Measurements from ENCODE around the gene NUP62.
"Not testable (repeated sequence)": the region's sequence is repeated elsewhere in the genome, so short reads cannot be mapped to it uniquely, and the experiment has no call there.

NUP62 gene

DNA sequence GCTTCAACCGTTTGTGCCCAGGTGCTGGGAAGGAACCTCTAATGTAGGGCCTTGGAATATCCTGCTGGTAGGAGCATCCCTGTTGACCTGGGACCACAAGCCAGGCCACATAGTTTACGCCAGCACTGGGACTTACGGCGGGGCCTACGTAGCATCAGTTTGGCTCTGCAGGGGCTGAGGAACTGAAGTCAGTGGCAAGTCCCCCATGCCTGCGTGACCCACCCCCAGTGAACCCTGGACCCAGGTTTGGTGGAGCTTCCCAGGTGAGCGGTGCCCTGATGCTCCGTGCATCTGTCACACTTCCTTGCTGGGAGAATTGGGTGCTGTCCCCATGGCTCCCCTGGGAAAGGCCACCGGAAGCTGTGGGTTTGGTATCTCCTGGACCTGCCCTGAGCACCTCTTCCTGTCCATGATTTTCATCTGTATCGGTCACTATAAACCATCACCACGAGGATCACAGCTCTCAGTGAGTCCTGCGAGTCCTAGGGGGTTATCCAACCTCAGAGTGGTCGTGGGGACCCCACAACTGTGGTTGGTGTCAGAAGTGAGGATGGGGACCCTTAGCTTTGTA, 21.7 kb upstream of the NUP62 start:
- no peak for DNase-seq

DNA sequence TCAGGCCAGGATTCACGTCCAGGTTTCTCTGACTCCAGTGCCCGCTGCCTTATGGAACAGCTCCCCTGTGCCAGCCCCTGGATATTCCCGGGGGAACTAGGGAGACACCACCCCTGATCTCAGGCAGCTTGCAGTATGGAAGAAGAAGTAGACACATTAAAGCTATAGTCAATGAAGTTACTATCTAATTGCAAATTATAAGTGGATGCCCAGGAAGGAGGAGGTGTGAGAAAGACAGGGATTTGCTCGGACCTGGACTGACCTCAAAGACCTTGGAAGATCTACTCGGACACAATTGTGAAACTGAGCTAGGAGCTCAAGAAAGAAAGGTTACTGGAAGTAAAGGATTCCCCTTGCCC, 21.3 kb upstream of the NUP62 start:
- DNase-seq: no peak

DNA sequence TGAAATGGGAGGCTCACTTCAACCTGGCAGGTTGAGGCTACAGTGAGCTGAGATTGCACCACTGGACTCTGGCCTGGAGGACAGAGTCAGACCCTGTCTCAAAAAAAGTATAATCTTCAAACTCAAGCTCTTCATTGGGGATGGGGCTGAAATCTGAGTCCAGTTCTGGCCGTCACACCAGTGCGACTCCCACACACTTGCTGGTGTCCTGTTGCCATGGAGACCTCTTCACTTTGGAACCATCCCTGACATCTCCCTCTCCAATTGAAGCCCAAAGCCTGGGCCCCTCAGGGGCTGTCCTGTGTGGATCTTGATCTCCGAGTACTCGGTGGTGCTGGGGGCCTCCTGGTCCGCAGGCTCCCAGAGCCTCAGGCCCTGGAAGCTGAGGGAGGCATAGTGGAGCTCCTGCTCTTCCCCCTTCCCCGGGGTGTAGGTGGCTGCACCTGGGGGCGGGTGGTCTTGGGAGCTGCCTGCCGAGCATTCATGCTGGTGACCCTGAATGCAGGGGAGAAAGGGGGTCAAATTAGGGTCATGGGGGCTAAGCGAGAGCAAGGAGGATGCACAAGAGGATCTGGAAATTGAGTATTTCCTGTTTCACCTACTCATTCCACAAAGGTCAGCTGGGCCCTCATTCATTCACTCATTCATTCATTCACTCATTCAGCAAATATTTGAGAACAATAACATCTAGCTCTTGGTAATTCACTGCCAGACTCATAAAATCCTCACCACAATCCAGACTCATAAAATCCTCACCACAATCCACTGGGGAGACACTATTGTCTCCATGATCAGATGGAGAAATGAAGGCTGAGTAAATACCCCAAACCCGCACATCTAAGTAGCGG, 20.7 kb upstream of the NUP62 start:
- DNase-seq: no peak

DNA sequence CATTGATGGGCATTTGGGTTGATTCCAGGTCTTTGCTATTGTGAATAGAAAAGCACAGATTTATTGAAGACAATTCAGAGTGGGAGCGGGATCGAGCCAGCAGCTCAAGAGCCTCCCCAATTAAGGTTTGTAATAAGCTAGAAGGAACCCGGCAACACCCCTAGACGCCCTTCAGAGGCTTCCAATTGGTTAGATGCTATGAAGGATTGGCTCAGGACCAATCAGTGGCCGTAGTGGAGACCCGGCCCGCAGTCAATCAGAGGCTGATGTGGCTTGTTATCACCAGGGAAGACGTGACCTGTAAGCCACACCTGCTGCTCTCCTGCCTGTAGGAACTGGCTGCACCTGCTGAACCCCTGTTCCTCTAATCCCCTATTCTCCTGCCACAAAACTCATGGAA, 17.1 kb upstream of the NUP62 start:
- no peak for DNase-seq

DNA sequence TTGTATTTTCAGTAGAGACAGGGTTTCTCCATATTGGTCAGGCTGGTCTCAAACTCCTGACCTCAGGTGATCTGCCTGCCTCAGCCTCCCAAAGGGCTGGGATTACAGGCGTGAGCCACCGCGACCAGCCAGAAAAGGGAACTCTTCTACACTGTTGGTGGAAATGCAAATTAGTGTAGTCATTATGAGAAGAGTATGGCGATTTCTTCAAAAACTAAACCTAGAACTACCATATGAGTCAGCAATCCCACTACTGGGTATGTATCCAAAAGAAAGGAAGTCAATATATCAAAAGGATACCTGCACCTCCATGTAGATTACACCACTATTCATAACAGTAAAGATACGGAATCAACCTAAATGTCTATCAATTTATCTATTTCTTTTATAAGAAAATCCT, 15.3 kb upstream of the NUP62 start:
- not testable (repeated sequence) for DNase-seq

DNA sequence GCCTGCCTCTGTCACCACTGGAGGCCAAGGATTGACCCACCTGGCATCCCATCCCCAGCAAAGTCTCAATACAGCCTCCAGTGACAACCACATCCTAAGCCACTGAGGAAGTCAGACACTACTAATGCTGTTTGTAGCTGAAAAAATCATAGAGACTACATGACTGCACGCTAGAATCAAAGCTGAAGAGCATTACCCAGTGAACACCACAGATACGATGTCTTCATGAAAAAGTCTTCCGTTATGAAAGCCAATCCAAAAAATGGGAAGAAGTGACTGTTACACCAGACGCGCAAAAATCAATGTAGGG, 11.1 kb upstream of the NUP62 start:
- DNase-seq: no peak

DNA sequence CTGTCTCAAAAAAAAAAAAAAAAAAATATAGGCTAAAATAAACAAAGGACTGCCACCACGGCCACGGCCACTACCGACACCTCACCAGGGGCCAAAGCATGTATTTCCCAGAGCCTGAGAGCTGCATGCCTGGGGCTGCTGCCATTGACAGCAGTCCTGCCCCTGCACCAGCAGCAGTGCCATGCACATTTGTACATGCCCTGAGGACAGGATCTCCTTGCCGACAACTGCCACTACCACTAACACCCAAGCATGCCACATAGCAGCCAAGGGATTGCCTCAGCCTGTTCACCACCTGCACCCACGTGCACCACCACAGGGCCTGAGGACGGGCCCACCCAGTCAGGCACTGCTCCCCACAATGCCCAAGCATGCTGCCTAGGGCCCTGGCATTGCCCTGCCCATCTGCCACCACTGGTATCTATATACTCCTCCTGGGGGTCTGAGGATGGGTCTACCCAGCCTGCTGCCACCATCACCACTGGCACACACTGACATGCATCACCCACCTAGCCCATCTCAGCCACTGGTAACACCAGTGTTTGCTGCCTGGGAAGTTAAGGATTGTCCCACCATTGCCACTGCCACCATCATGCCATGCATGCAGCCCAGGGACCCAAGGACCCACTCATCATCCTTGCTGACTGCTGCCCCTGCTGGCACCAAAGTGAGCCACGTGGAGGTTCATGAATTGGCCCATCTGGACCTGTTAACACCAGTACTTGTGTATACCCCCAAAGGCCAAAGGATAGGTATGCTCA, 10.6 kb upstream of the NUP62 start:
- DNase-seq: no peak

DNA sequence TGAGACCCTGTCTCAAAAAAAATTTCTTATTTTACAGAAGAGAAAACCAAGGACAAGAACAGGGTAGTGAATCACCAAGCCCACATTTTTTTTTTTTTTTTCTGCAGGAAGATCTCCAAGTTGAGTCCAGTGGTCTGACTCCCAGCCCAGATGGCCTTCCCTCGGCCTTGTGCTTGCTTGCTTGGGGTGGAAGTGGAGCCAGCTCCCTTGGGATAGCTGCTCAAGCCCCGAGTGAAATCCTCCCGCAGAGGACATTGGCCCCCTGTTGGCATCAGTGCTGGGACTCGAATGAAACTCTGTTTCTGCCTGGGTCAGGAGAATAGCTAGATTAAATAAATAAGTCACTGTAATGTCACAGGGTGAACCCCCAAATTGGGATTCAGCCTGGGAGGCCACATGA, 9.4 kb upstream of the NUP62 start:
- DNase-seq: no peak

DNA sequence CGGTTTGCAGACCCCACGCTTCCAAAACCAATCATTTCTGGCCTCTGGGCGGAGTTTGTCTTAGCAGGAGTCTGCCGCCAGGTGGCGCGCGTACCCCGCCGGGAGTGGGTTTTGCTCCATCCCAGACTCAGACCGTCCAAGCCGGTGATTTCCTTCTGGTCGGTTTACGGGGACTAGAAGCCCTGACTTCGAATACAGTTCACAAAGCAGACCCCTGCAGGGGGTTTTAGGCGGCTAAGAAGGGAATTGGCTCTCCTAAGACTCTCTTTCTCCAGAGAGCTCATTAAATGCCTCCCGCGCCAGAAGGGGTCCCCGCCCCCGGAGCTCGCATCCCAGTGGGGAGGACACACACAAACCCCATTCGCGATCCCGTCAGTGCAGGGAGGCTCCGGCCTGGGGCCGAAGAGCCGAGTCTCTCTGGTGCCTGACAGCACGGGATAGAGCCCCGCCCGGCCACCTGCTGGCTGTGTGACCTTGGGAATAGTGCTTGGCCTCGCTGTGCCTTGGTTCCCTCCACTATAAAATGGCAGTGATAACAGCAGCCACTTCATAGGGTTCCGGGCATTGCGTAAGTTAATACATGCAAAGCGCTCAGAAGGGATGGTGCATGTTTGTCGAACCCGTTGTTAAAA, 8.6 kb upstream of the NUP62 start:
- peak; percentile 49 for DNase-seq

DNA sequence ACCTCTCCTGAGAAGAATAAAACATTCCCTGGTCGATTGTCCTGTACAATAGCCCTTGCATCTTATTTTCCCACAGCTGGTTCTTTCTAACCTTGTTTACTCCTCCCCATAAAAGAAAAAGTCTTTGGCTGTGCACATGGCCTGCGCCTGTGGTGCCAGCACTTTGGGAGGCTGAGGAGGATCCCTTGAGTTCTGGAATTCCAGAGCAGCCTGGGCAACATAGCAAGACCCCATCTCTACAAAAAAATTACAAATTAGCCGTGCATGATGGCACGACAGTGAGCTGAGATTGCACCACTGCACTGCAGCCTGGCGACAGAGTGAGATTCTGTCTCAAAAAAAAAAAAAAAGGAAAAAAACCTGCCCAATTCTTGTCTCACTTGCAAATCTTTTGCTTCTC, 7.2 kb upstream of the NUP62 start:
- DNase-seq: no peak

DNA sequence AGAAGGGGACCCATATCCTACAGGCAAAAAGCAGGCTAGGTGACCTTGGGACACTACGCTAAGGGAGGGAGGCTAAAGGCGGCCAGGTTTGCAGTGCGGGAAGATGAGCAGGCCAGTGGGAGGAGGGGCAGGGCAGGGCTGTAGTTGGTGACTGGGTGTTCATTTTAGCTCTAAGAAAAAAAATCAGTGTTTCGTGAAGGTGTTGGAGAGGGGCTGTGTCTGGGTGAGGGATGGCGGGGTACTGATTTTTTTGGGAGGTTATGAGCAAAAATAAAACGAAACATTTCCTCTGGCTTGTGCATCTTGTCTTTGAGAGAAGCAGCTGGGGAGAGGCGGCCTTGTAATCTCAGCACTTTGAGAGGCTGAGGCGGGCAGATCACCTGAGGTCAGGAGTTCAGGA, 4.3 kb upstream of the NUP62 start:
- no peak for DNase-seq

DNA sequence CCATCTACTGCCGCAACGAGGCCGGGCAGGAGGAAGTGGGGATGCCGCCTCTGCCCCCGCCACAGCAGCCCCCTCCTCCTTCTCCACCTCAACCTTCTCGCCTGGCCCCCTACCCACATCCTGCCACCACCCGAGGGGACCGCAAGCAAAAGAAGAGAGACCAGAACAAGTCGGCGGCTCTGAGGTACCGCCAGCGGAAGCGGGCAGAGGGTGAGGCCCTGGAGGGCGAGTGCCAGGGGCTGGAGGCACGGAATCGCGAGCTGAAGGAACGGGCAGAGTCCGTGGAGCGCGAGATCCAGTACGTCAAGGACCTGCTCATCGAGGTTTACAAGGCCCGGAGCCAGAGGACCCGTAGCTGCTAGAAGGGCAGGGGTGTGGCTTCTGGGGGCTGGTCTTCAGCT, 3.4 kb upstream of the NUP62 start:
- no peak for DNase-seq

DNA sequence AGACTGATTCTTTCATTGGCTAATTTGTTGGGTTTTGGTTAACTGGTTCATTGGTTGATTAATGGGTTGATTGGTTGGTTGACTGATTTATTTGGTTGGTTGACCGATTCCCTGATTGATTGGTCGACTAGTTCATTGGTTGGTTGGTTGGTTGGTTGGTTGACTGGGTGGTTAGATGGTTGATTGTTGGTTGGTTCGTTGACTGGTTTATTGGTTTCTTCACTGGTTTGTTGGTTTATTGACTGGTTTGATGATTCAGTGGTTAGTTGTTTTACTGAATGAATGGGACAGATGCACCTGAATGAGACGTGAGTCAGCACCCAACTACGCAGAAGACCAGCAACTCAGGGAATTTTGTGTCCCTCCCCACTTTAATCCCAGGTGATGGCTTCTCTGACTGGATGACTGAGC, 2.7 kb upstream of the NUP62 start:
- DNase-seq: no peak

DNA sequence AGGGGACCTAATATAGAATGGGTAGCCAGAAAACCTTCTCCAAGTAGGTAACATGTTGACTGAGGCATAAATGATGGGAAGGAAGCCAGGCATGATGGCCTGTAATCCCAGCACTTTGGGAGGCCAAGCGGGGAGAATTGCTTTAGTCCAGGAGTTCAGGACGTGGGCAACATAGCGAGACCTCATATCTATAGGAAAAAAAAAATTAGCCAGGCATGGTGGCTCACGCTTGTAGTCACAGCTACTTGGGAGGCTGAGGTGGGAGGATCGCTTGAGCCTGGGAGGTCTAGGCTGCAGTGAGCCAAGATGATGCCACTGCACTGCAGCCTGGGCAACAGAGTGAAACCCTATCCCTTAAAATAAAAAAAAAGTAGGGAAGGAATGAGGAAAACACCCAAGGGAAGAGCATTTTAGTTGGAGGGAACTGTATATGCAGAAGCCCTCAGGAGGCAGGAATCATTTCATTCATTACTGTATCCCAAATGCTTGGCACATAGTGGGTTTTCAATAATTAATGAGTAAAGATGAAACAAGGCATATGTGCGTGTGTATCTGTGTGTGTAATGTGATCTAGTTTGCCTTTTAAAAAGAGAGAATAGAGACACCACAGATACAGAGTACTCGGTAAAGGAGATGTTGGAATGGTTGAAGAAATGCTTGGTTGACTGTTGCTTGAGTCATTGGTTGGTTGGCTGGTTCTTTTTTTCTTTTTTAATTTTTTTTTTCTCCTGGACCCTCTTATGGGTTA, 2.2 kb upstream of the NUP62 start:
- no peak for DNase-seq

DNA sequence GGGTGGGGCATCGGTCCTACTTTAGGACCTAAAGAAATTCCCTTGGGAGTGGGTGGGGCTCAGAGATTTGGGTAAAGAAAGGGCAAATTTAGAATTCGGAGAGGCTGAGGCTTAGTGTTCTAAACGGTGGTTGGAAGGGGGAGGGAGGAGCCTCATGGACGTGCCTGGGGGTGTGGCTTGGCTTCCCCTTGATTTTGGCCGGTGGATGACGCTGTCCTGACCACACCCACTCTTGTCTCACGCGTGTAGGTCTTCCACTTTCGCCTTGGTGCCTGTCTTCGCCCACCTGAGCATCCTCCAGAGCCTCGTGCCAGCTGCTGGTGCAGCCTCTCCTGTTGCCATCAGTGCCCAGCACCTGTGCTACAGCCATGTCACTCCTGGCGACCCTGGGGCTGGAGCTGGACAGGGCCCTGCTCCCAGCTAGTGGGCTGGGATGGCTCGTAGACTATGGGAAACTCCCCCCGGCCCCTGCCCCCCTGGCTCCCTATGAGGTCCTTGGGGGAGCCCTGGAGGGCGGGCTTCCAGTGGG, 1.2 kb upstream of the NUP62 start:
- no peak for DNase-seq

DNA sequence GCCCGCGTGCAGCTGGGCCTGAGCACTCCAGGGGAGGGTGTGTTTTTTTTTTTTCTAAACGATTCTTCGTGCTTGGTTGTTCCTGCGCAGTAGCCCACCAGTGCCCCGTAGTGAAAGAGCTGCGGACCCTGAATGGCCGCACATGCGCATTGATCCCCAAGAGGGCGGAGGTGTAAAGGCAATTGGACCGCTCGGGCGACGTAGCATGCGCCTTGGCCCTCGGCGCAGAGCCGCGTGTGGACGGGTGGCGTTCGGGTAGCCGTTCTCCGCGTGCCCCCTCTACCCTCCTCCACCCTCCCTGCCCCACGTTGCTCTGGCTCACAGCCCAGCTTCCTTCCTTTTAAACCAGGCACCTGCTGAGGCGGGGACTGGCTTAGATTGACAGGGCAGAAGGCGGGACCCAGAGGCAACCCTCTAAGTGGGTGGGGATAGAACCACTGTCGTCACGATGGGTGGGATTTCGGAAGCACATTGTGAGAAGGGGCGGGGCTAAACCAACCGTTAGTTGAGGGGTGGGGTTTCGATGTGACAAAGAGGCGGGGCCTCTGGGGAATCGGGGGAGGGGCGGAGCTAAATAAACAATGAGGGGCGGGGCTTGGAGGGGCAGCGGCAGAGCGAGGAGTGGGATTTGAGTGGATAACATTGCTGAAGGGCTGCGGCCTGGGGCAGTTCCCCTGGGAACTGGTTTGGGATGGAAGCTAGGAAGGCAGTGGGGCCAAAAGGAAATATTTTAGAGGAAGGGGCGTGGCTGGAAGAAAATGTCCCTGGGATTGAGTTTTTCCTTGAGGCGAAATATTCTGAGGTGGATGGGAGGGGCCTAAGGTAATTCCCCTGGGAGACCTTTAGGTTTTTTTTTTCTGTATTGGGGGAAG, 543 bp upstream of the NUP62 start:
- DNase-seq: peak; percentile 88

DNA sequence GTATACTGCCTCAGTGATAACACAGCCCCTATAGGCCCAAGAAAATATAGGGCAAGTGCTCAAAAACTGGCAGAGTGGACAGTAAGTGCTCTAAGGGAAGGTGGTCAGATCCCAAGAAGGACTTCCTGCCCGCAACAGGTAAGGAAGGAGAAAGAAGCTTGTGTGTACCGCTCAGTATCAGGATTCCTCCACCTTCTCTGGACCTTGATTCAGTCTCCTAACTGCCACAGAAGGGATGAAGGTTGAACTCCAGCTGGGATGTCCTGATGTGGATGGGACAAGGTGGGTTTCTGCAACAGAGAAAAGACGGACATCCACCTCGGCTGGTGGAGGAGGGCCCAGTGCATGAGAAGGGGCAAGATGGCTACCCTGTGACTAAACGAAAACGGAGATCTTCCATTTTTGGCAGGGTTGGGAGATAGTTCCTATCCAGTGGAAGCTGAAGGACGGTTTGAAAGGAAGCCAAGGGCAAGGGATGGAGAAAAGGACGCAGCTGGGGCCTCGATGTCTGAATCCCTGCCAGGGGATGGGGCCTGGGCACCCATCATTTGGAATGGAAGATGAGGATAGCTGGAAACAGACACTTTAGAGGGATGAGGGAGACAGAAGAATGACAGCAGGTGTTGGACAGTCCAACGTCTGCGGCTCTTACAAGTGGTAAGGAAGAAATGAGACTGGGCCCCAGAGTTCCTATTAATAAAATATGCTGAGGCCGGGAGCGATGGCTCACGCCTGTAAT, 1.6 kb downstream of the NUP62 start:
- DNase-seq: no peak

DNA sequence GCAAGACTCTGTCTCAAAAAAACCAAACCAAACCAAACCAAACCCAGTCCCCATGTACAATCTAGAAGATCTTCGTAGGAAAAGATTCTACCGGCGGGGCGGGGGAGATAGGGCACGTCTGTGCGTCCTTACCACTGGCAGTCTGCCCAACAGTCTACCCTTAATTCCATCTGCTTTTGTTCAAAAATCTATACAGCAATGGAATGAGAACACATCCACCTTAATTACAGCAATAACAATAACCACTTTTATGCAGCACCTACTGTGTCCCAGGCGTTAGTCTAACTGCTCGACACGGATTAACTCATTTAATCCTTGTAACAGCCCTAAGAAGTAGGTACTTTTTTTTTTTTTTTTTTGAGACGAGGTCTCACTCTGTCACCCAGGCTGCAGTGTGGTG, 2.8 kb downstream of the NUP62 start:
- no peak for DNase-seq

DNA sequence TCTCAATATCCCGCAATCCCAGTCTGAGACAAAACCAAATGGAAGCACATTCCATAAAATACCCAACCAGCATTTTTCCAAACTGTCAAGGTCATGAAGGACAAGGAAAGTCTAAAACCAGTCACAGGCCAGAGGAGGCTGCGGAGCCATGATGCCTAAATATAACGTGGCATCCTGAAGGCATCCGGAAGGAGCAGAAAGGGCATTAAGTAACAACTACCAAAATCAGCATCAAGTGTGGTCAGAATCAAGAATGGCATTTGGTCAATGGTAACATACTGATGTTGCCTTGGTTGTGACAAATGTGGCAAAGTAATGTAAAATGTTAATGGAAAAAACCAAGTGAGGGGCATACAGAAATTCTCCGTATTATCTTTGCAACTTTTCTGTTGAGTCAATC, 3.8 kb downstream of the NUP62 start:
- no peak for DNase-seq

DNA sequence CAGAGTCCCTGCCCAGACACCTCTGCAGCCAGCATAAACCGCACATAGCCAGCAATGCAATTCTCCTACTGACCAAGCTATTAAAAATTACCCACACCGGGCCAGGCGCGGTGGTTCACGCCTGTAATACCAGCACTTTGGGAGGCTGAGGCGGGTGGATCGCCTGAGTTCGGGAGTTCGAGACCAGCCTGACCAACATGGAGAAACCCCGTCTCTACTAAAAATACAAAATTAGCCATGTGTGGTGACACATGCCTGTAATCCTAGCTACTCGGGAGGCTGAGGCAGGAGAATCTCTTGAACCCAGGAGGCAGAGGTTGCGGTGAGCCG, 4.5 kb downstream of the NUP62 start:
- DNase-seq: not testable (repeated sequence)
